Cardiac muscle cell (in vitro differentiated cells and primary cell): ENCODE data around the gene FAM168A. TPM values are rescaled to one million over a fixed set of nuclear protein-coding genes. Genes with fewer than 3 reads are reported as not detected.

Experiments
- DNase-seq, 2 donors: peaks; one replicate each; pipeline versions ENCODE4 v3.0.0 to v3.0.0-alpha.2; 2010 to 2017; ENCODE audit warnings: low read depth in 1 of 2, low spot score in 1 of 2
- H3K27ac ChIP-seq: fragments of 200-600 bp; sonication (generic); 2 replicates; pipeline ENCODE4 v1.5.1; 2016
- H3K27me3 ChIP-seq: fragments of 200-600 bp; sonication (generic); 2 replicates; pipeline ENCODE4 v1.6.0; 2016; ENCODE audit warnings: control low read depth
- H3K36me3 ChIP-seq: fragments of 200-600 bp; sonication (generic); 2 replicates; pipeline ENCODE4 v1.5.1; 2016; ENCODE audit warnings: control low read depth
- H3K4me1 ChIP-seq: fragments of 200-600 bp; sonication (generic); 2 replicates; pipeline ENCODE4 v1.8.1; 2017; ENCODE audit warnings: low read depth, mild to moderate bottlenecking, mixed run types
- H3K4me3 ChIP-seq: fragments of 200-600 bp; sonication (generic); 2 replicates; pipeline ENCODE4 v1.5.1; 2016; ENCODE audit warnings: mild to moderate bottlenecking
- H3K9me3 ChIP-seq: fragments of 200-600 bp; sonication (generic); 2 replicates; pipeline ENCODE4 v1.5.1; 2017; ENCODE audit warnings: low read depth, mild to moderate bottlenecking, control low read depth
- polyA plus RNA-seq: library from polyadenylated mRNA; unstranded; fragments of >200 nt; fragmentation: Nextera tagmentation; extraction: Ambion mirVana; gene quantifications from 2 replicates; pipeline ENCODE4 v1.2.1, GENCODE V29; 2016
- total RNA-seq: library from RNA; depleted of rRNA; stranded (reverse); fragments of >200 nt; gene quantifications from 2 replicates; pipeline ENCODE4 v1.2.3, GENCODE V29; 2016
- TF ChIP-seq, protein P1 (sequence below): IDR thresholded peaks from 2 replicates; pipeline ENCODE4 v1.5.1; 2012; ENCODE audit warnings: low read depth, mild to moderate bottlenecking, low read length

FAM168A gene
- total and polyA plus RNA-seq, 2 experiments from 2014 or later: 9.7 to 32.4 TPM

DNA sequence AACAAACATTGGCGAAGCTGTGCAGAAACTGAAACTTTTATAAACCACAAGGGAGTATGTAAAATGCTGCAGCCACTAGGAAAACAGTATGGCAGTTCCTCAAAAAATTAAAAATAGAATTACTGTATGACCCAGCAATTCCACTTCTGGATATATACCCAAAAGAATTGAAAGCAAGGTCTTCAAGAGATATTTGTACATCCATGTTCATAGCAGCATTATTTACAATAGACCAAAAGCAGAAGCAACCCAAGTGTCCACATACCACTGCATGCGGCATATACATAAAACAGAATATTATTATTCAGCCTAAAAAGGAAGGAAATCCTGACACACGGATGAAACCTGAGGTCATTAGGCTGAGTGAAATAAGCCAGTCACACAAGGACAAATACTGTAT, 135.9 kb downstream of the FAM168A start:
- TF ChIP-seq, protein P1, sequence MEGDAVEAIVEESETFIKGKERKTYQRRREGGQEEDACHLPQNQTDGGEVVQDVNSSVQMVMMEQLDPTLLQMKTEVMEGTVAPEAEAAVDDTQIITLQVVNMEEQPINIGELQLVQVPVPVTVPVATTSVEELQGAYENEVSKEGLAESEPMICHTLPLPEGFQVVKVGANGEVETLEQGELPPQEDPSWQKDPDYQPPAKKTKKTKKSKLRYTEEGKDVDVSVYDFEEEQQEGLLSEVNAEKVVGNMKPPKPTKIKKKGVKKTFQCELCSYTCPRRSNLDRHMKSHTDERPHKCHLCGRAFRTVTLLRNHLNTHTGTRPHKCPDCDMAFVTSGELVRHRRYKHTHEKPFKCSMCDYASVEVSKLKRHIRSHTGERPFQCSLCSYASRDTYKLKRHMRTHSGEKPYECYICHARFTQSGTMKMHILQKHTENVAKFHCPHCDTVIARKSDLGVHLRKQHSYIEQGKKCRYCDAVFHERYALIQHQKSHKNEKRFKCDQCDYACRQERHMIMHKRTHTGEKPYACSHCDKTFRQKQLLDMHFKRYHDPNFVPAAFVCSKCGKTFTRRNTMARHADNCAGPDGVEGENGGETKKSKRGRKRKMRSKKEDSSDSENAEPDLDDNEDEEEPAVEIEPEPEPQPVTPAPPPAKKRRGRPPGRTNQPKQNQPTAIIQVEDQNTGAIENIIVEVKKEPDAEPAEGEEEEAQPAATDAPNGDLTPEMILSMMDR: no peak
- H3K36me3 ChIP-seq: no peaks in the 10 kb centered on the region
- no peak overlapping the region for H3K4me3 ChIP-seq
- no peaks in the 10 kb centered on the region for H3K27me3 ChIP-seq
- DNase-seq: no peak
- H3K27ac ChIP-seq: no peak overlapping the region
- H3K9me3 ChIP-seq: no peaks in the 10 kb centered on the region
- peaks cover 21% of the 10 kb centered on the region for H3K4me1 ChIP-seq

DNA sequence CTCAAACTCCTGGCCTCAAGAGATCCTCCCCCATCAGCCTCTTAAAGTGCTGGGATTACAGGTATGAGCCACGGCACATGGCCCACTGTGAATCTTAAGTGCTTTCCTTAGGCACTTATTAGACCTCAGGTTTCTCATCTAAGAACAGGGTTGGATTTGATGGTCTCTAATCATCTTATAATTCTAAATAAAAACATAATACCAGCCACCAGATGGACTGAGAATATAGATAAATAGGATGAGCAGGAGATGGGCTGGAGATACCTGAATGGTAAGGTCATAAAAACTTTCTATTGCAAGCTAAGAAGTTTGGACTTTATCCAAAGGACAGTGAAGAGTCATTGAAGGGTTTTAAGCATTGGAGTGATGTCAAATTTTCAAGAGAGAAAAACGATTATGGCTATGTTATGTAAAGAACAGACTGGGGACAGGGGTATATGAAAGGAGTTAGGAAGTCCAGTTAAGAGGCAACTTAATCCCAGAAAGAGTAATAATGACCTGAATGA, 136.5 kb downstream of the FAM168A start:
- peaks cover 21% of the 10 kb centered on the region for H3K4me1 ChIP-seq
- H3K27me3 ChIP-seq: no peaks in the 10 kb centered on the region
- TF ChIP-seq, protein P1: no peak
- no peak overlapping the region for H3K27ac ChIP-seq
- H3K9me3 ChIP-seq: no peaks in the 10 kb centered on the region
- no peaks in the 10 kb centered on the region for H3K36me3 ChIP-seq
- no peak overlapping the region for H3K4me3 ChIP-seq
- DNase-seq: no peak

DNA sequence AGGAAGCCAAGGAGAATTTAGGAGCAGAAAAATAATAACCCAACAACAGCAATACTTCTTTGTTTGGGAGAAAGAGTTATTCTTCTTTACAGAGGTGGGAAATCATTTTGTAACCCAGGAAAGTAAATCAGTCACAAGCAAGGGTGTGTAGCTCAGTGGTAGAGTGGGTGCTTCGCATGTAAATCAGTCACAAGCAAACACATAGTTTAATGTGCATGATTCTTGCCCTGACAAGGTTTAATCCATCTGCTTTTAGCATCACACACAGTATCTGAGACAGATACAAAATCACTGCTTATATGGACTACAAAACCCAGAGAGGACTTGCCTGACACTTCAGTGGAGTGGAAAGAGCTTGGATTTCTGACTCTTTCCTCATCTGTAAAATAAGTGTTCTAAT, 139.7 kb downstream of the FAM168A start:
- Histone ChIP-seq H3K9me3 (no peaks in the 10 kb centered on the region), H3K4me3 (no peak overlapping the region), H3K27me3 (no peaks in the 10 kb centered on the region), H3K27ac (no peak overlapping the region), H3K4me1 (no peaks in the 10 kb centered on the region), H3K36me3 (no peaks in the 10 kb centered on the region)
- no peak for DNase-seq
- TF ChIP-seq, protein P1: no peak

DNA sequence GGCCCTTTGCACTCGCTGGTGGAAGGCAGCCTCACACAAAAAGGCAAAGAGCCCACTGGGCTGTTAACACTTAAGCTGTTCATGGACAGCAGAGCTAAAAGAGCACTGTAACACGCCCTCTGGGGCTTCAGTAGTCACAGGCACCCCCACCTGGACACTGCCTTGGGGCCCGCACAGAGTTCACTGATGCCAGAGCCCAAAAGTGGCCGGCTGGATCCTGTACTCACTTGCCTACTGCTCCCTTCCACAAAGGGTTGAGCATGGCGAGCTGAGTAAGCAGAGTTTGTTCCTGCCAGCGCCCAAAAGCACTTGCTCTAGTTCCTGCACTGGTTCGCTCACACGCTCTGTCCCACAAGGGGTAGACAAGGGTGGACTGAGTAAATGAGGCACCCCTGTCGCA, 142.9 kb downstream of the FAM168A start:
- Histone ChIP-seq H3K4me1 (peaks cover 2% of the 10 kb centered on the region), H3K4me3 (no peak overlapping the region), H3K36me3 (no peaks in the 10 kb centered on the region), H3K9me3 (no peaks in the 10 kb centered on the region), H3K27me3 (no peaks in the 10 kb centered on the region), H3K27ac (no peak overlapping the region)
- no peak for DNase-seq
- TF ChIP-seq, protein P1: no peak

DNA sequence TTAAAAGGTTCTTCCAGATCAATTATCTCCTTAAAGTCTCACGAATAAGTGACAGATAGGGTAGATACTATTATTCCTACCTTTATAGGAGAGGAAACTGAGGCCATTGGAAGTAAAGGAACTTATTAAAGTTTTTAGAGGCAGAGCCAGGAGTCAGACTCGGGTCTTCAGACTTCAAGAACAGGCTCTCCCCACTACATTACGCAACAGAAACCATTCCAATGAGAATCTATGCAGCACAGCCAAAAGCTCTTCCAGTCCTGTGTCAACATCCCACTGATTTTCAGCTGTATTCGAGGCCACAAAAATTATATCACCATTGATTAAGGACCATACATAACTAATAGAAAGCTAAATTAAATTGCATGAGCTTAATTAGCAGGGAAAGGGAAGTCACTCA, 144.3 kb downstream of the FAM168A start:
- peak in 1 of 2 donors; percentile 83 for DNase-seq
- no peaks in the 10 kb centered on the region for H3K27me3 ChIP-seq
- H3K9me3 ChIP-seq: no peaks in the 10 kb centered on the region
- H3K27ac ChIP-seq: no peak overlapping the region
- H3K4me1 ChIP-seq: peaks cover 9% of the 10 kb centered on the region
- H3K36me3 ChIP-seq: no peaks in the 10 kb centered on the region
- H3K4me3 ChIP-seq: no peak overlapping the region
- TF ChIP-seq, protein P1: no peak

DNA sequence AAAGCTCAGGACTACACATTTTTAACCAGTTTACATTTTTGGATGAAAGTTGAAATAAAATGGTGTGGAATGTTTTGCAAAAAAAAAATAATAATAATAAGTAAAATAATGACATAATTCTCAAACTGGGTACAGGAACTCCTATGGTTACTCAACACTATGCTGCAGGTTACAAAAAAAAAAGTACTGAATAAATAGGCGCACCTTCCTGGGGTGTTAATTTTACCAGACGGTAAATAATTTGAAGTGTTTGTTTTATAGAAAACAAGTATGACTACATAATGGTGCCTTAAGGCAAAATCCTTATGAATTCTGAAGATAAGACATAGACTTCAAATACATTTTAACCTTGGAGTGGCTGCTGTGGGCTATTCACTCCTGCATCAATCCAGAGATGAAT, 145.2 kb downstream of the FAM168A start:
- peaks cover 9% of the 10 kb centered on the region for H3K4me1 ChIP-seq
- DNase-seq: no peak
- H3K4me3 ChIP-seq: no peak overlapping the region
- no peaks in the 10 kb centered on the region for H3K9me3 ChIP-seq
- no peaks in the 10 kb centered on the region for H3K36me3 ChIP-seq
- no peak overlapping the region for H3K27ac ChIP-seq
- no peaks in the 10 kb centered on the region for H3K27me3 ChIP-seq
- TF ChIP-seq, protein P1: no peak
